GM19240 (cell line): ENCODE measurements around the gene ATRIP.
"Not testable (repeated sequence)": the region's sequence is repeated elsewhere in the genome, so short reads cannot be mapped to it uniquely, and the experiment has no call there.

Experiments
- DNase-seq: peaks from one replicate; pipeline ENCODE4 v3.0.0; 2011; ENCODE audit warnings: low spot score; ENCODE audit not compliant: insufficient read length

Gene ATRIP

DNA sequence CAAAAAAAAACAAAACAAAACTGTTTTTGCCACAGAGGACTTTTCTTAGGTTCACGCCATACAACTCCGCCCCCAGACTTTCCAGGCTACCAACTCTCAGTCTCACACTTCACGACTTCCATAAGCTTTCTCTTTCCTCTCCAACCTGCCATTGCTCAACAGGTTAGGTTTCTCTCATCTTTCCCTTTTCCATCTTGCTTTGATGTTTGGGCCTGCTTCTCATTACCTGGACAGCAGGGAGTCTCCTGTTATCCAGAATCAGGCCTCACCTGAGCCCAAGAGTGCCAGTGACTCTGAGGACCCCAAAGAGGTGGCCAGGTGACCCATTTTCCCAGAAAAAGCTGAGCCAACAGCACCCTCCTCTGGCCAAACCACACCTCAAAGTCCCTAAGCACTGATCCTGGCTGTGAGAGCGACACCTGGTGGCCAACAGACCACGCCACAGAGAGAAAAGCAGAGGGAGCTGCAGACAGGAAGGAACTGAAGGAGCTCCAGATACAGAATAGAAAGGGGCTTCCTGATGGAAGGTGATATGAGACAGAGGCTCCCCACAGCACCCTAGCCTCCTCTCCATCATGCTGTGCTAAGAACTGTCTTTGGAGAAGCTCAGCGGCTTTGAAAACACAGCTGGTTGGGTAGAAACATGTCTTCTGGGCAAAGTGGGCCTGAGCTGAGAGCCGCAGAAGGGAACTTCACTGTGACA is 10.6 kb upstream of the ATRIP start:
- DNase-seq: peak; percentile 81

DNA sequence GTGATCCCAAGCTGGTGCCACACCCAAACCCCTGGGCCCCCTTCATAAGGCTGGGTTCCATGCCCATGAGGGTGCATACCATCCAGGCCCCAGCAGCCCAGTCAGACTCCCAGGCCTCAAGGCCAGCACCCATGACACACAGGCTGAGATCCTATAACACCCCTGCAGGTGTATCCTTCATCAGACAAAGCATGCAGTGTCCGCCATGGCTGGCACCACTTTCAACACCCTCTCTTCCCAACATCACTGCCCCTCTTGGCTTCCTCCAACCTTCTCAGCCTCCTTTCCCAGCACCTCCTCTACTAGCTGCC is 10.1 kb upstream of the ATRIP start:
- DNase-seq: no peak

DNA sequence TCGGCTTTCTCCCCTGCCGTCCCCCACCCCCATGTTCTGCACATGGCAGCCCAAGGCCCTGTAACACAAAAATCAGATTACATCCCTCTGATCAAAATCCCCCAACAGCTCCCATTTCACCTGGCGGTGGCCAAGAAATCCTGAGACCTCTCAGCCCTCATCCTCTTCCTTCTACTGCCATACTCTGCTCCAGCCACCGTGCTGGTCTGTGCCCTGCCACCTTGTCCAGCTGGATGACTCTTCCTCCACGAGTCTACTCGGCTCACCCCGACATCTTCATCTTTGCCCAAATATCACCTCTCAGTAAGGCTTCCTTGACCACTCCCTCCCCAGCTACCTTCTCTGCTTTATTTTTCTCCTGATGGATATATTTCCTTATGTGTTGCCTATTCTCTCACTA is 9.7 kb upstream of the ATRIP start:
- no peak for DNase-seq

DNA sequence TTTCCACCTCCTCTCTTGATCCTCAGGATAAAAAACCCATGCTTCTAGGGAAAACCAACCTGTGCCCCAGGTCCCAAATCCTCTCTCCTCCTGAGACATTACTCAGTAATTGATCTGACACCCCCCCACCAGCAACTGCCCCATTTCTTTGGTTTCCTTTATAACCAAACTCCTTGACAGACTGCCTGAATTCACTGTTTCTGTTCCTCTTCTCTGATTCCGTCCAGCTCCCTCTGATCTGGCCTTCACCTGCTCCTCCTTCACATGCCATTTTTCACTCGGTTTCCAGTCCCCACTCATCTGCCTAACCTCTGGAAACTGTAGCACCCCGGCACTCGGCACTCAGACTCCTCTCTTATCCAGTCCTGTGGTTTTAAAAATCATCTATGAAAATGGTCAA is 8.7 kb upstream of the ATRIP start:
- DNase-seq: no peak

DNA sequence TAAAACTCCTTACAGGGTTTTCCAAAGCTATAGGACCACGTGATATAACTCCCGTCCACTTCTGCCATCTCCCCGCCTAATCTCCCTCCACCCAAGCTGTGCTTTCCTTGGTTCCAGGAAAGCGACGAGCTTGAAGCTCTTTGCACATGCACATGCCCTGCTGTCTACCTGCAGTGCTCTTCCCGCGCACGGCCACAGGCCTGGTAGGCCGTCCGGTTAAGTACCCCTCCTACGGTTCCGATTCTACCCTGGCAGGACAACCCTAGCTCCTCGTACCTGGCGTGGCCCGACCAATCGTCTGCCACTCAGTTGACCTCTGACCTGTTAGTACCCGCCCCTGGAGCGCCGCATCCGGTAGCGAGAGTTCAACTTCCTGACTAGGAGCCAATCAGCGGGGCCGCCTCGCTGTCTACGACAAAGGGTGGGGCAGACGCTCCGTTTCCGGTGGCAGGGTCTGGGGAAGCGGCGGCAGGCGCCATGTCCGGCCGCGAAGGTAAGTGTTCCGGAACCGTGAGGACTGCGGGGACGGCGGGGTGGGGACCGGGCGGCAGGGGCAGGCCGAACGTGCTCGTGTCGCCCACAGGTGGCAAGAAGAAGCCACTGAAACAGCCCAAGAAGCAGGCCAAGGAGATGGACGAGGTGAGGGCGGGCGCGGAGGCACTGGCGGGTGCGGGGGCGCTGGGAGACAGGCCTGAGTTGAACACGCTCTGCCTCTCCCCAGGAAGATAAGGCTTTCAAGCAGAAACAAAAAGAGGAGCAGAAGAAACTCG is 6.5 kb upstream of the ATRIP start, which contains the start of the genes CCDC51 and TMA7:
Gene CCDC51 (minus strand): TSS at position 300 of the 770 bp plus-strand sequence. CDS start 4,991 bp downstream, outside the sequence.
Gene TMA7 (plus strand): TSS at position 438 of the 770 bp plus-strand sequence. CDS start 40 bp downstream, at position 478.
- peak; percentile 98 for DNase-seq

DNA sequence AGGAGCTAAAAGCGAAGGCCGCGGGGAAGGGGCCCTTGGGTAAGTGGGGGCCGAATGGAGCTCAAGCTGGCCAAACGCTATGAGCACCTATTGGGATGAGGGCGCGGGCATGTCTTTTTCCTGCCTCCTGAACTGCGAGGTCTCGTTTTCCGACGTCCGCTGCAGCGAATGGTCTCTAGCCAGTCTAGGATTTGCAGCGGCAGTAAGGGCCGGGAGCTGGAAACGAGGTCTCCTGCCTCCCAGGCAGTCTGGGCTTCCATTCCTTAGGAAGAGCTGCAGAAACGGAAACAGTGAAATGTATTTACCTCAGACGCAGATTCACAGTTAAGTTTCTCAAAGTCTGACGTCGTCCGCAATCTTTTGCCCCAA is 6.0 kb upstream of the ATRIP start:
- DNase-seq: no peak

DNA sequence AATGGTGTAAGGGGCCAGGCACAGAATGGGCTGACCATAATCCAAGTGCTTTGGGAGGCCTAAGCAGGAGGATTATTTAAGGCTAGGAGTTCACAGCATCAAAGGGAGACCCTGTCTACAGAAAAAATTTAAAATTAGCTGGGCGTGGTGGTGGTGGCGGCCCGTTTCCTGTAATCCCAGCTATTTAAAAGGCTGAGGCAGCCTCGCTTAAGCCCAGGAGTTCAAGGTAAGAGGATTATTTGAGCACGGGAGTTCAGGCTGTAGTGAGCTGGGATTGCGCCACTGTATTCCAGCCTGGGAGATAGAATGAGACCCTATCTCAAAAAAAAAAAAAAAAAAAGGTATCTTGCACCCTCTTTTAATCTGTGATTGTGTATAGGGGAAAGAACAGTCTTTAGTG is 4.6 kb upstream of the ATRIP start:
- no peak for DNase-seq

DNA sequence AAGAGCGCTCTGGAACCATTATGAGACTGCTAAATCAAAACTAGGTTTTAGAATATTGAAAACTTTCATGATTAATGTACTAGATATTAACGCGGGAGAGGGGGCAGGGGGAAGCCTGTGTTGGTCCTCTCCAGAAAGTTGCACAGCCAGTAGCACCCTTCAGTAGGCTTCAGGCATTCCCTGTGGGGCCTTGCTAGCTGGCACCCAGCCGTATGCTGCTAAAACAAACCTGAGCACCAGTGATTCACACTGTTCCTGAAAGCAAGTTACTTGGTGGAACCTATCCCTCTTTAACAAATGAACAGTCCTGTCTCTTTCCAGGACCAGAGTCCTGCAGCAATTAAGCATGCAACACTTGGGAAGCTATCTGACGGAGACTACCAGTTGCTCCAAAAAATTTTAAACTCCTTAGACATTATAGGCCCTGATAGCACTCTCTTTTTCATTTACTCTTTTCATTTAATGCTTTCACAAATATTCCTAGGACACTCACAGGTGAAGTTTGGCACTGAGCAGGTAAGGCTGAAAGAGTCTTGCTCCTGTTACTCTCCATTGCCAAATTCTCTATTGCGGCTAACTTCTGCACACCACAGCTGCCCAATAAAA is 1.2 kb upstream of the ATRIP start:
- no peak for DNase-seq

DNA sequence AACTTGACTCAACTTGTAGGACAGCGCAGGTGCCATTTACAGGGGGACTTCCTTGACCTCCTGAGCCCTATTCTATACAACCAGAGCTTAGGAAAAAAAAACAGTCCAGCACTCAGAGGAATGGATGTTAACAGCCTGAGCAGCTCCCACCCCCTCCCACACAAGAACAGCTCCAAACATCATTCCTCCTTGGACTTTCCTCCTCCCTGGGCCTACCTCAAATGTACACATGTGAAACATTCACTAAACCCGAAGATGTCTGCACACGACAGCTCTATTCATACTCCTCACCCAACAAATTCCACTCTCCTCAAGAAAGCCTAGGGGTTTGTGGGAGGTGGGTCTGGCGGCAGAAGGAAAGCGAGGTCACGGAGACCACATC is 503 bp upstream of the ATRIP start:
- DNase-seq: no peak

DNA sequence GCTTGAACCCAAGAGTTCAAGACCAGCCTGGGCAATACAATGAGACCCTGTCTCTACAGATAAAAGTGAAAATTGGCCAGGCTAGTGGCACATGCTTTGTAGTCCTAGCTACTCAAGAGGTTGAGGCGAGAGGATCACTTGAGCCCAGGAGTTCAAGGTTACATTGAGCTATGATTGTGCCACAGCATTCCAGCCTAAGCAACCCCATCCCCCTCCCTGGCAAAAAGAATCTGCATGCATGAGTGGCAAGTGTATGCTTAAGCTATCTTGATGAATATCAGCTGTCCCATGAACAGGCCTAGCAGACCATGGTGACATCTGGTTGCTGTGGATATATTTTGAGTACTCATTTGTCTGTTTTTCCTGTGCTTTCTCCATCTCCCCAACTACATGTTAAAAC is 4.7 kb downstream of the ATRIP start:
- no peak for DNase-seq

DNA sequence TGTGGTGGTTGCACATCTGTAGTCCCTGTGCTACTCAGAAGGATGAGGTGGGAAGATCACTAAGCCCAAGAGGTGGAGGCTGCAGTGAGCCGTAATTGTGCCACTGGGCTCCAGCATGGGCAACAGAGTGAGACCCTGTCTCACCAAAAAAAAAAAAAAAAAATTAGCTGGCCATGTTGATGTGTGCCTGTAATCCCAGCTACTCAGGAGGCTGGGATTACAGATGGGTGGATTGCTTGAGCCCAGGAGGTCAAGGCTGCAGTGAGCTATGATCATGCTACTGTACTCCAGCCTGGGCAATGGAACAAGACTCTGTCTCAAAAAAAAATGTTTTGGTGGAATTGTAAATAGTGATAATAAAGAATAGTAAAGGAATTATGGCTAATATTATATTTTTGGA is 9.9 kb downstream of the ATRIP start:
- no peak for DNase-seq

DNA sequence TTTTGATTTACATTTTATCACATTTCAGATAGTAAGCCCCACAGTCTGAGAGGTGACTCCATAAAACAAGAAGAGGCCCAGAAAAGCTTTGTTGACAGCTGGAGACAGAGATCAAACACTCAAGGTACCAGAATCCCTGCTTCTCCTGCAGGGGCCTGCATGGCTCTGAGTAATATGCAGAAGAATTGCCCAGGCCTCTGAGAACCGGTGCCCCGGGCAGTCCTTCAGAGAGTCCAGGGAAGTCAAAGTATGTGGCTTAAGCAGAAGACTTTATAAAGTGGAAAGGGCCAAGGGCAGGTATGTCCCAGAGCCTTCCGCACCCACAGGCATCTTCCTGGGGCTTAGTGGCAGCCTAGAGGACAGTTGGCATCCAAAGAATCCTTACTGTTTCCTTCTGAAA is 12.8 kb downstream of the ATRIP start:
- no peak for DNase-seq

DNA sequence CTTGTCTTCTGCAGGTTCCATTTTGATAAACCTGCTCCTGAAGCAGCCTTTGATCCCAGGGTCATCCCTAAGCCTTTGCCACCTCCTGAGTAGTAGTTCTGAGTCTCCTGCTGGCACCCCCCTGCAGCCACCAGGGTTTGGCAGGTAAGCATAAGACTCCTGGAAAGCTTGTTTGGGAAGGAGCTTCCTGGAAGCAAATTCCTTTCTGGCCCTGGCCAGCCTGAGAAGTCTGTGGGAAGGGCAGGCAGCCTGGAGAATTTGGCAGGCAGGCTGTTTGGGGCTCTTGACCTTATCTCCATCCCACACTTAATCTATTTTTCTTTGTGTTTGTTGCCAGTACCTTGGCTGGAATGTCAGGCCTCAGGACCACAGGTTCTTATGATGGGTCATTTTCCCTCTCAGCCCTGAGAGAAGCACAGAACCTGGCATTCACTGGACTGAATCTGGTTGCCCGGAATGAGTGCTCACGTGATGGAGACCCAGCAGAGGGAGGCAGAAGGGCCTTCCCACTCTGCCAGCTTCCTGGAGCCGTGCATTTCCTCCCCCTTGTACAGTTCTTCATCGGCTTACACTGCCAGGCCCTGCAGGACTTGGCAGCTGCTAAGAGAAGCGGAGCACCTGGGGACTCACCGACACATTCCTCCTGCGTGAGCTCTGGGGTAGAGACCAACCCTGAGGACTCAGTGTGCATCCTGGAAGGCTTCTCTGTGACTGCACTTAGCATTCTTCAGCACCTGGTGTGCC is 13.4 kb downstream of the ATRIP start:
- no peak for DNase-seq

DNA sequence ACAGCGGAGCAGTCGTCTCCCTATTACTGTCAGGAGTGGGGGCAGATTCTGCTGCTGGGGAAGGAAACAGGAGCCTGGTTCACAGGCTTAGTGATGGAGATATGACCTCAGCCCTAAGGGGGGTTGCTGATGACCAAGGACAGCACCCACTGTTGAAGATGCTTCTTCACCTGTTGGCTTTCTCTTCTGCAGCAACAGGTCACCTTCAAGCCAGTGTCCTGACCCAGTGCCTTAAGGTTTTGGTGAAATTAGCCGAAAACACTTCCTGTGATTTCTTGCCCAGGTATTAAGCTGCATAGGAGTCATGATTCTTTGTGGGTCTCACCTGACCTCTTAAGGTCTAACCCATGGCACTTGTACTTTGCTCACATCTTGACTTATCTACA is 14.0 kb downstream of the ATRIP start:
- no peak for DNase-seq

DNA sequence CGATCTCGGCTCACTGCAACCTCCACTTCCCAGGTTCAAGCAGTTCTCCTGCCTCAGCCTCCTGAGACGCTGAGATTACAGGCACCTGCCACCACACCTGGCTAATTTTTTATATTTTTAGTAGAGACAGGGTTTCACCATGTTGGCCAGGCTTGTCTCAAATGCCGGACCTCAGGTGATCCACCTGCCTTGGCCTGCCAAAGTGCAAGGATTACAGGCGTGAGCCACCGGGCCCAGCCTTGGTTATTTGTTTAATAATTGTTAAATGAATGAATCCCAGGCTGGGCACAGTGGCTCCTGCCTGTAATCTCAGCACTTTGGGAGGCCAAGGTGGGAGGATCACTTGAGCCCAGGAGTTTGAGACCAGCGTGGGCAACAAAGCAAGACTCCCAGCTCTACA is 15.2 kb downstream of the ATRIP start:
- DNase-seq: not testable (repeated sequence)

DNA sequence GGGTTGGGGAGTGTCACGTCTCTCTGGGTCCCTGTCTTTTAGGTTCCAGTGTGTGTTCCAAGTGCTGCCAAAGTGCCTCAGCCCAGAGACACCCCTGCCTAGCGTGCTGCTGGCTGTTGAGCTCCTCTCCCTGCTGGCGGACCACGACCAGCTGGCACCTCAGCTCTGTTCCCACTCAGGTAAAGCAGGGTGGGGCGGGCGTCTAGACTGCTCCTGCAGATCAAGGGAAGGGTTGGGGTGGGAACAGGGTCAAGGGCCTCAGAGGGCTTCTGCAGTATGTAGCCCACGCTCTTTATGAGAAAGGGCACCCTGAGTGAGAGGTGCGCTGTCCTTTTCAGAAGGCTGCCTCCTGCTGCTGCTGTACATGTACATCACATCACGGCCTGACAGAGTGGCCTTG is 17.2 kb downstream of the ATRIP start:
- DNase-seq: no peak

DNA sequence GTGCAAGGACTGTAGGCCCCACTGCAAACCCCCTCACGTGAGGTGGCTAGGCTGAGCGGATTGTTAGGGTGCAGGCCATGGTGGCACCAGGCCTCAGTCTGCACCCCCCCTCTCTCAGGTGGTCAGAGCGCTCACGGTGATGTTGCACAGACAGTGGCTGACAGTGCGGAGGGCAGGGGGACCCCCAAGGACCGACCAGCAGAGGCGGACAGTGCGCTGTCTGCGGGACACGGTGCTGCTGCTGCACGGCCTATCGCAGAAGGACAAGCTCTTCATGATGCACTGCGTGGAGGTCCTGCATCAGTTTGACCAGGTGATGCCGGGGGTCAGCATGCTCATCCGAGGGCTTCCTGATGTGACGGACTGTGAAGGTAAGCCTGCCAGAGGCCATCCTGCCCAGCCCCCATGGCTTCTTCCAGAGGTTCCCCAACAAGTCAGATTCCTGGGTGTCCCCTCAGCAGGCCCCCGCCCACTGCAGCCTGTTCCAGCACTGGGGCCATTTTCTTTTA is 18.2 kb downstream of the ATRIP start:
- no peak for DNase-seq

DNA sequence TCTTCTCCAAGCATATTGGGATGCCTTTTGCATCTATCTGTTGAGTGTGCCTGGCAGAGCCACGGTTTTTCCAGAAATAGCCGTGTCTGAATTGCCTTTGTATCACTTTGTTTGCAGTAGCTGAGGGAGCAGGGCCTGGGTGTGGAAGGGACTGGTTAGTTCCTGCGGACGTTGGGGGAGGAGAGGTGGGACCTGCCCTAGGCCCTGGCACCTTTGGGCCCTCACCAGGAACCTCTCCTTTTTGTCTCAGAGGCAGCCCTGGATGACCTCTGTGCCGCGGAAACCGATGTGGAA is 18.6 kb downstream of the ATRIP start:
- no peak for DNase-seq

DNA sequence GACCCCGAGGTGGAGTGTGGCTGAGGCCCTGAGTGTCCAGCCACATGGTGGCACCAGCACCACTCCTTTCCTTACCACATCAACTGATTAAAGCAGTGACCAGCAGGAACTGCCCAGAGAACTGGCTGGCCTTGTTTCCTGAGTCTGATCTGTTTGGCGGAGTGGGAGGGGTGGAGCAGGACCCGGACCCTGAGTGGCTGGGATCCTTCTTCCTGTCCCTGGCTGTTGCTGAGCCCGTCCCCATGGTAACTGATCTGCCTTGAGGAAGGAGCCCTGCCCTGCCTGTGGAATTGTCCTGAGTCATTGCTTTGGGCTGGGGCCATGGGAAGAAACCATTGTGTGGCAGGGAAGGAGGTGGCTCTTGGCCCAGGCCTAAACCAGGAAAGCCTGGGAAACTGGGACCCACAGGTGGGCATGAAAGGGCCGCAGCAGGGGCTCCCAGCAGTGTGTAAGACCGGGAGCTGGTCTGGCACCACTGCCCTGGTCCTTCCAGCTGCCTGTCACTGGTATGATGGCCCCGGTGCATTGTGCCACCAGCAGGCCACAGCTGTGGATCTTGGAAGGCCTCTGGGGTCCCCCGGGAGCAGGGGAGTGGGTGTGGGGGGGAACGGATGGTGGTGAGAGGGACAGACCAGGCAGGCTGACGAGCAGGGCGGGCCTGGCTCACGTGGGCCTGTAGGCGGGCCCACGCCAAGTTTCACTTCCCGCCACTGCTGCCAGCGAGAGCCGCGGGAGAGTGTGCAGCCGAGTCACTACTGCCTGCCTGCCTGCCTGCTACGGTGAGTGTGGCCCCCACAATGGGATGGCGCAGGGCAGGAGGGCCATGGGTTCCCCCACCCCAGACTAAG is 19.2 kb downstream of the ATRIP start:
- DNase-seq: peak; percentile 69

DNA sequence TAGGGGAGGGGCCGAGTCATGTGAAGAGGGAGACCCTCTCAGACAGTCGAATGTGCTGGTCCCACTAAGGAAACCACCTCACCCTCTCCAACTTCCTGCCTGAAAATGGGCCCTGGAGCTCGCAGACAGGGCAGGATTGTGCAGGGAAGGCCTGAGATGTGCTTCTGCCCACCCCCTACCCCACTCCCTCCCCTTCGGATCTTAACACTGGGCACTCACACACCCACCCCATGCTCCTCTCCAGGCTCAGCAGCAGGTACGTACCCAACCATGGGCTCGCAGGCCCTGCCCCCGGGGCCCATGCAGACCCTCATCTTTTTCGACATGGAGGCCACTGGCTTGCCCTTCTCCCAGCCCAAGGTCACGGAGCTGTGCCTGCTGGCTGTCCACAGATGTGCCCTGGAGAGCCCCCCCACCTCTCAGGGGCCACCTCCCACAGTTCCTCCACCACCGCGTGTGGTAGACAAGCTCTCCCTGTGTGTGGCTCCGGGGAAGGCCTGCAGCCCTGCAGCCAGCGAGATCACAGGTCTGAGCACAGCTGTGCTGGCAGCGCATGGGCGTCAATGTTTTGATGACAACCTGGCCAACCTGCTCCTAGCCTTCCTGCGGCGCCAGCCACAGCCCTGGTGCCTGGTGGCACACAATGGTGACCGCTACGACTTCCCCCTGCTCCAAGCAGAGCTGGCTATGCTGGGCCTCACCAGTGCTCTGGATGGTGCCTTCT is 20.0 kb downstream of the ATRIP start:
- DNase-seq: no peak

DNA sequence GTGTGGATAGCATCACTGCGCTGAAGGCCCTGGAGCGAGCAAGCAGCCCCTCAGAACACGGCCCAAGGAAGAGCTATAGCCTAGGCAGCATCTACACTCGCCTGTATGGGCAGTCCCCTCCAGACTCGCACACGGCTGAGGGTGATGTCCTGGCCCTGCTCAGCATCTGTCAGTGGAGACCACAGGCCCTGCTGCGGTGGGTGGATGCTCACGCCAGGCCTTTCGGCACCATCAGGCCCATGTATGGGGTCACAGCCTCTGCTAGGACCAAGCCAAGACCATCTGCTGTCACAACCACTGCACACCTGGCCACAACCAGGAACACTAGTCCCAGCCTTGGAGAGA is 20.5 kb downstream of the ATRIP start:
- DNase-seq: no peak
